ENCODE results near the gene GRIA1. TPM values are rescaled to one million over a fixed set of nuclear protein-coding genes. Genes with fewer than 3 reads are reported as not detected.

GRIA1 gene
- total and polyA plus RNA-seq, 8 donors, result 2.9 to 20.2 (median 11.2) TPM

- intact Hi-C loops (cut with DNase I), result no loop called here
- Histone ChIP-seq H3K4me1 (no peaks in the 10 kb centered on the region), H3K27me3 (no peaks in the 10 kb centered on the region), H3K9me3 (no peaks in the 10 kb centered on the region), H3K4me3 (no peak overlapping the region), H3K27ac (no peak overlapping the region), H3K36me3 (no peaks in the 10 kb centered on the region)
- no peak for ATAC-seq
- DNase-seq, result no peak
- no peak for TF ChIP-seq CTCF (IDR thresholded peaks at IDR 0.05)
These were observed 80.7 kb downstream of the GRIA1 start for GRCh38 chr5:153571162-153571561.

GRCh38 chr5:153572411-153573145 is 82.1 kb downstream of the GRIA1 start:
- Histone ChIP-seq H3K4me1 (no peaks in the 10 kb centered on the region), H3K36me3 (no peaks in the 10 kb centered on the region), H3K27ac (no peak overlapping the region), H3K27me3 (no peaks in the 10 kb centered on the region), H3K9me3 (no peaks in the 10 kb centered on the region), H3K4me3 (no peak overlapping the region)
- intact Hi-C loops (cut with DNase I), result no loop called here
- ATAC-seq (no peak), DNase-seq (no peak)
- no peak for TF ChIP-seq CTCF (IDR thresholded peaks at IDR 0.05)

GRCh38 chr5:153573326-153574033 is 83.0 kb downstream of the GRIA1 start:
- no peaks in the 10 kb centered on the region for H3K36me3 ChIP-seq
- TF ChIP-seq CTCF (IDR thresholded peaks at IDR 0.05), result no peak
- DNase-seq (peak in 2 of 4 donors; percentile 15 to 53), ATAC-seq (peak; percentile 85)
- H3K4me3 ChIP-seq, result no peak overlapping the region
- intact Hi-C loops (cut with DNase I), result no loop called here
- H3K27ac ChIP-seq, result no peak overlapping the region
- H3K4me1 ChIP-seq, result no peaks in the 10 kb centered on the region
- no peaks in the 10 kb centered on the region for H3K27me3 ChIP-seq
- no peaks in the 10 kb centered on the region for H3K9me3 ChIP-seq

- Histone ChIP-seq H3K27me3 (no peaks in the 10 kb centered on the region), H3K9me3 (no peaks in the 10 kb centered on the region), H3K4me3 (no peak overlapping the region), H3K27ac (no peak overlapping the region), H3K36me3 (no peaks in the 10 kb centered on the region), H3K4me1 (no peaks in the 10 kb centered on the region)
- DNase-seq (no peak), ATAC-seq (peak; percentile 11)
- intact Hi-C loops (cut with DNase I), result no loop called here
- no peak for TF ChIP-seq CTCF (IDR thresholded peaks at IDR 0.05)
These were observed 93.9 kb downstream of the GRIA1 start for GRCh38 chr5:153584126-153584959.

GRCh38 chr5:153584960-153585359 is 94.5 kb downstream of the GRIA1 start:
- Histone ChIP-seq H3K4me3 (no peak overlapping the region), H3K9me3 (no peaks in the 10 kb centered on the region), H3K27me3 (no peaks in the 10 kb centered on the region), H3K27ac (no peak overlapping the region), H3K36me3 (no peaks in the 10 kb centered on the region), H3K4me1 (no peaks in the 10 kb centered on the region)
- DNase-seq (peak in 2 of 4 donors; percentile 19 to 56), ATAC-seq (peak; percentile 96)
- intact Hi-C loops (cut with DNase I), result no loop called here
- TF ChIP-seq CTCF (IDR thresholded peaks at IDR 0.05), result no peak
